Fibroblast of skin of right quadriceps (primary cell): ENCODE data around the gene MAP6.
"Not testable (repeated sequence)": the region's sequence is repeated elsewhere in the genome, so short reads cannot be mapped to it uniquely, and the experiment has no call there.

ENCODE experiments used
- DNase-seq: peaks from one replicate; pipeline ENCODE4 v3.0.0-alpha.2; 2013

MAP6 gene

GRCh38 chr11:75668451-75669297 is at the start of gene MAP6:
MAP6 (minus strand) TSS chr11:75669038; CDS start chr11:75668369, 669 bp downstream.
- no peak for DNase-seq

GRCh38 chr11:75717608-75718418 is 49.0 kb upstream of the MAP6 start, which contains the start of gene MOGAT2:
MOGAT2 (plus strand) TSS chr11:75717838; CDS start chr11:75717889, 51 bp downstream.
- no peak for DNase-seq

DNA sequence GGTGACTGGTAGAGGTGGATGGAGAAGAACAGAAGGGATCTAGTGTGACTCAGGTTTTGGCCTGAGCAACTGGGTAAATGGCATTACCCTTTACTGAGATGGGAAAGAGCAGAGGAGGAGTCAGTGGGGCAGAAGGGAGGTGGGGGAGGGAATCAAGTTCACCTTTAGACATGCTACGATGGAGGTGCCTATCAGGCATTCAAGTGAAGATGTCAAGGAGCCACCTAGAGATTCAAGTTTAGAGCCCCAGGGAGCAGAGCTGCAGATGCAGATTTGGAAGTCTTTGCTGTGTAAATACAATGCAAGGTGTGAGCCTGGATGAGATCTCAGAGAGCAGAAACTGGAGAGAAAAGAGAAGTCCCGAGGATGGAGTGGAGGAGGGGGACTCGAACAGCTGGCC is 47.8 kb upstream of the MAP6 start:
- DNase-seq, result no peak

DNA sequence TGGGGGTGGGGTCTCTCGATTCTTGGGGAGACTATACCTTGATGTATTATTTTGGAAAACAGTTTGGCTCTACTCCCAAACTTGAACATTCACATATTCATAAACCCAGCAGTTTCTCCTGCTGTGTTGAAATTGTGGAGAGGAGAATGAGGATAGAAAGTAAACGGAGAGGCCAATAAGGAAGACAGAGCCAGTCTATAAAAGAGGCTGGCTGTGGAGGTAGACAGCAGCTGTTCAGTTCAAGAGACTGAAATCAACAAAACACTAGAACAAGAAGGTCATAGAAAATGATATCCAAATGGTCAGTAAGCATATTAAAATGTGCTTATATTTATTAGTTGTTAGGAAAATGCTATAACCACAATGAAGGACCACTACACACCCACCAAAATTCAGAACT is 46.9 kb upstream of the MAP6 start:
- no peak for DNase-seq

DNA sequence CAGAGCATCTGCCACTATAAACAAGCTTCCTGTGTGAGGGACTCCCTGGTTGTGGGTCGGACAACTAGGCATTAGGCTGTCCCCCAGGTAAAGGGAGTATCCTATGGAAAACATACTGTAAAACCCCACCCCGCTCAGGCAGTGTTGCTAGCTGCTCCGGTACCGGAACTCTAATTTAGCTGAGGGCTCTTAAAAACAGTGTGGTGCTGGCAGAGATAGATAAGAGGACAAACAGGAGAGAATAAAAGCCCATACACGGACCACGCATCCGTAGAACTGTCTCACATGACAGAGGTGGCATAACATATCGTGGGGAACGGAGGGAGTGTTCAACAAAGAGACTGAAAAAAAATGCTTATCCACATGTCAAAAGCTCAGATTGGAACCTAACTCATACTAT is 45.4 kb upstream of the MAP6 start:
- DNase-seq, result no peak

DNA sequence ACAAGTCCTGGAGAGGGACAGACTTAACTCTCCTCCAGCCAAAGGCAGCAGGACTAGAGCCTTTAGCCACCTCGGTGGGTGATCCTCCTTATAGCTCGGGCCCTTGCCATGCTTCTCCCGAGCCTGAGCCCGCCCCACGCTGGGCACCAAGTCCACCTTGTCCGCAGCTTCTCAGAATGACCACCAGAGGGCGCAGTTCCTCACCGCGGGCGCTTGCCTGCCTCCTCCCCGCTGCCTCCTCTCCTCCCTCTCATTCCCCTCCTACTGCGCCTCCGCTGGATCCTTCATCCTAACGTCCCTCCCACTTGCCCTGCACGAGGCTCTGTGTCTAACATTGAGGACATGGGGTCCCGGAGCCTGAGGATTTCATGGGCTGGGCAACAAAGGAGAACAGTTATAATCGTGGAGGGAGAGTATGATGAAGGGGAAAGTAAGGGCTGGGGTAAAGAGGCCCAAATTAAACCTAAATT is 37.5 kb upstream of the MAP6 start:
- DNase-seq, result peak; percentile 59

DNA sequence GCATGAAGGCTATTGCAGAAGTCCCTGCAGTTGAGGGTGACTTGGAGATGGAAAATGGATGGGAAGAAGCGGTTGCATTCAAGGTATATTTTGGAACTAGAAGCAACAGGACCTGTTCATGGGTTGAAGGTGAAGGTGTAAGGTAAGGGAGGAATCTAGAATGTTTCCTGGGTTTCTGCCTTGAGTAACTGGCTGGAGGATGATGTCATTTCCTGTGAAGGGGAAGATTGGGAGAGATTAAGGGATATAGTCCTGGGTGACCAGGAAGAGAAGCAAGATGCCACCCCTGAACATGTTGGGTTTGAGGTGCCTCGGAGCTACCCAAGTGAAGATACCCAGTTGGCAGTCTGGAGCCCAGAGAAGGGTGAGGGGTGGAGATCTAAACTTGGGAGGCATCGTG is 36.7 kb upstream of the MAP6 start:
- no peak for DNase-seq

DNA sequence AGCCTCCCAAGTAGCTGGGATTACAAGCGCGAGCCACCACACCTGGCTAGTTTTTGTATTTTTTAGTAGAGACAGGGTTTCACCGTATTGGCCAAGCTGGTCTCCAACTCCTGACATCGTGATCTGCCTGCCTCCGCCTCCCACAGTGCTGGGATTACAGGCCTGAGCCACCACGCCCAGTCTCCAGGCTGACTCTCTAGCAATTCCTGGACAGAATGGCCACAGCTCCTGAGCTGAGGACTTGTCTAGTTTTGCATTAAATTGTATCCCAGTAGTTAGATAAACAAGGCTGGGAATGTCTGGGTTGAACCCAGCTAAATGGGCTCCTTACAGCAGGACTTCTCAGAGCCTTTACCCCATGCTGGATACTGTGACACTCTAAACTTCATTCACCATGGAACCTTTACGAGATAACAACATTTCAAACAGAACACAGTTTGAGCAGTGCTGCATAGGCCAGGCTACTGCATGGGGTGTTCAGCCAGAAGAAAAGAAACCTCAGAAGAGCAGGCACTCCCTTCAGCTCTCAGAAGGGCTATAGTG is 34.9 kb upstream of the MAP6 start:
- DNase-seq, result no peak

DNA sequence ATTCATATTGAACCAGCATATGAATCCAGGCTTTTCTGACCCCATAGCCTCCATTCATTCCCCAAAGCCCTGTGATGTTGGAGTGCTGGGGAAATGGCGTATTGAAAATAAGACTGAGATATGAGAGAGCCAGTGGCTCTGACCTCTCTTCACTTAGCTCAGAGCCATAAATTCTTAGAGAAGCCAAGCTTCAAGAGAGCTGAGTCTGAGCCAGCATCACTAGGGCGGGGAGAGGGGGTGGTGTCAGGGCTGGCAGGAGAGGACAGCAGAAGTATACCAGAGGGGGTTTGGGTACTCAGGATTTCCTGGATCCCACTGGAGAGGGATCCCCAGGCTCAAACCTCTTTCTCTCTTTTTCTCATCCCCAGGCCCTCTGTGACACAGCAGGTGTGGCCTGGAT is 32.1 kb upstream of the MAP6 start:
- no peak for DNase-seq

DNA sequence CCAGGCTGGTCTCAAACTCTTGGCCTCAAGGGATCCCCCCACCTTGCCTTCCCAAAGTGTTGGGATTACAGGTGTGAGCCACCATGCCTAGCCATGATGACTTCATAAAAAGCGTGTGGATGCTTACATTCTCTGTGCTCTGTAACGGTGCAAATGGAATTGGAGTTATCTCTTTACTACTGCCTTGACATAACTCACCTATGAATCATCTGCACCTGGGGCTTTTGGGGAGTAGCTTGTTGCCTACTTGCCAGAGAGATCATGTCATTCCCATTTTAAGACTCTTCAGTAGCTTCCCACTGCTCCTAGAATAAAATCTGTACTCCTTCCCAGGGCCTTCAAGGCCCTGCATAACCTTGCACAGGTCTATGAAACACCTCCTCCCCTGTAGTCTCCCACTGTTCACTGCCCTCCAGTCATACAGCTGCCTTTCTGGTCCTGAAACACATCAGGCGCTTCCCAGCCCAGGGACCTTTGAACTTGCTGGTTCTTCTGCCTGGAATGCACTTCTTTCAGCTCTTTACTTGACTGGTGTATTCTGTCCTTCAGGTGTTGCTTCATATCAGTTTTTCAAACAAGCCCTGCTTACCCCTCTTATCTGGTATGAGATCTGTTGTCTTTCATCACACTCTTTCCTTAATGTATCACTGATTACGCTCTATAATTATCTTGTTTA is 29.2 kb upstream of the MAP6 start:
- no peak for DNase-seq

GRCh38 chr11:75691804-75692203 is 23.0 kb upstream of the MAP6 start:
- no peak for DNase-seq

- no peak for DNase-seq
These were observed 21.2 kb upstream of the MAP6 start for GRCh38 chr11:75689863-75690609.

GRCh38 chr11:75683856-75684255 is 15.0 kb upstream of the MAP6 start:
- not testable (repeated sequence) for DNase-seq

DNA sequence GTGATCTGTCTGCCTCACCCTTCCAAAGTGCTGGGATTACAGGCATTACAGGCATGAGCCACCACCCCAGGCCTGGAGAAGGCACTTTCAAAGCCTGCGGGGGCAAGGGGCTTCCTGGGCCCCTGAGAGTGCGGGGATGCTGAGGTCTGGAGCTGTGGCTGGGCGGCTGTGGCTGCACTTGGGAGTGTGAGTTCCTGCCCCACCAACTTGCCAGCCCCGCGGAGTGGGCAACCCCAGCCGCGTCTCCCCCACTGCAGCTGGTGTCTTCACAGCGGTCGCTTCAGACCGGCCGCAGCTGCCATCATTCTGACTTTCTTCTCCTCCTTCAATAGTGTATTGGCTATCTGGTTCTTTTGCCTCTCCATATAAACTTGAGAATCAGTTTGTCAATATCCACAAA is 10.7 kb upstream of the MAP6 start:
- no peak for DNase-seq

DNA sequence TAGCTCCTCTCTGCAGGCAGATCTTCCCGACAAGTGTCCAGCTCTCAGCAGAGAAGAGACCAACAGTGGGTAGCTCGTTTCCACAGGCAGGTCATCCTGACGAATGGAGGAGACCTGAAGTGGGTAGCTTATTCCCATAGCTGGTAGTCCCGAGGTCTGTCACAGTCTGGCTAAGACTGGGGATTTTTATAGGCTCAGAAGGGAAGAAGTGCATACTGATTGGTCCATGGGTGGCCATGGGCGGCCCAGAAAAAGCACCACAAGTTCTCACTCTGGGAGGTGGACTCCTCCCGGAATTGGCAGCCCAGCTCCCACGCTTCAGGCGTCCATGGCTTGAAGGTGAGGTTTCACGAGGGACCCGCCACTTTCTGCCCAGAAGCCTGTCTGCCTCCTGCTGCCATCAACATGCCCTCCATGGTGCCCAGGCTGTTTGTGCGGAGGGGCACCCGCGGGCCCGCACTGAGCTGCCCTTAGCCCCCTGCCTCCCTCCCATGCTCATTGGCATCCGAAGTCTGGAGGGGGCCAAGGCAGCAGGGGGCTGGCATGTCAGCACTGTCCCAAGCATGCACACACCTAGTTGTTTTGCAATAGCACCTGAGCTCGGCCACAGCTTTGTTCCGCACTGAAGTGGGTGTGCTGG is 9.9 kb upstream of the MAP6 start:
- DNase-seq, result no peak

- DNase-seq, result no peak
These were observed 9.1 kb upstream of the MAP6 start for GRCh38 chr11:75677909-75678308.

- no peak for DNase-seq
These were observed 8.4 kb upstream of the MAP6 start for GRCh38 chr11:75677275-75677674.

DNA sequence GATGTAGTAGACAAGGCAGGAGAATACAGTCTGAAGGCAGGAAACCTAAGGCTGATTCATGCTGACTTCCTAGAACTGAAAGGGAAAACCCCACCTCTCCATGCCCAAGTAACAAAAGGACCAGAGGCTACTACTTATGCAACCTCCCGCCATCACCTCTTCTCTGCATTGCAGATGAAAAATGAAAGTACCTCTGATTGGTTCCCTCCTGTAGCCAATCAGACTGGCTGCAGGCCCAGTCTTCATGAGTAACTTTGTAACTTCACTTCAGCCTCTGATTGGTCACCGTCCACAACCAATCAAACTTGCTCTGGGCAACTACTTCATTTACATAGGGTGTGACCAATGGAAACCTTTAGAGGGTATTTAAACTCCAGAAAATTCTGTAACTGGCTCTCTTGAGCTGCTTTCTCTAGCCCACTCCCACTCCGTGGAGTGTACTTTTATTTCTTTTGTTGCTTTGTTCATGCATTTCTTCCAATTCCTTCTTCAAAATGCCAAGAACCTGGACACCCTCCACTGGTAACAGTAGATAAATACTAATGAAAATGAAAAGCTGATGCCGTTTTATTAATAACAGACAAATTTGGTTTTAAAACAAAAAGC is 5.2 kb upstream of the MAP6 start:
- peak; percentile 59 for DNase-seq

- DNase-seq, result peak; percentile 48
These were observed 897 bp downstream of the MAP6 start for GRCh38 chr11:75667831-75668450.

DNA sequence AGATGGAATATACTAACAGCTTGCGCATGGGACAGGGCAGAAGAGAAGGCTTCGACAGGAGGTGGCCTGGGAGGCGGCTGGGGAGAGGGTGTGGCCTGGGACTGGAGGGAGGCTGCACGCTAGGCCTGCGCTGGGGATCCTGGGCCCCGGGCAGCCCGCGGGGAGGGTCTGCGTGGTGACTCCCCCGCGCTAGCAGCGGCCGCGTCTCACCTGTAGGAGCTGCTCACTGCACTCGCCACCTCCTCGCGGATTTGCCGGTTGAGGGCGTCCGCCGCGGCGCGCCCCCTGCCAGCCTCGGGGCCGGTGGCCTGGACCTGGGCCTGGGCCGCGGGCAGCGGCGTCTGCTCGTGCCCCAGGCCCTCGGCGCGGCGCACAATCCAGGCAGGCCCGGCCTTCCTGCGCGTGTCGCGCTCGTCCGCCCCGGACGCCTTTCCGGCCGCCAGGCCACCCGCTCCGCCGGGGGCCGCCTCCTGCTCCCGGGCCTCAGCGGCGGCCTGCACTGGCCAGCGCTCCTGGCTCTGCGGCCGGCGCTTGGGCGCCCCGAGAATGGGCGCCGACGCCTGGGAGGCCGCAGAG is 1.5 kb downstream of the MAP6 start:
- no peak for DNase-seq
